ENCODE data around the gene C1QTNF3. TPM values are rescaled to one million over a fixed set of nuclear protein-coding genes. Genes with fewer than 3 reads are reported as not detected.

C1QTNF3 gene
- total and polyA plus RNA-seq, 2 donors (not counting 1 experiment from before 2014, with no cell fraction given): 6.6 to 11.9 TPM

DNA sequence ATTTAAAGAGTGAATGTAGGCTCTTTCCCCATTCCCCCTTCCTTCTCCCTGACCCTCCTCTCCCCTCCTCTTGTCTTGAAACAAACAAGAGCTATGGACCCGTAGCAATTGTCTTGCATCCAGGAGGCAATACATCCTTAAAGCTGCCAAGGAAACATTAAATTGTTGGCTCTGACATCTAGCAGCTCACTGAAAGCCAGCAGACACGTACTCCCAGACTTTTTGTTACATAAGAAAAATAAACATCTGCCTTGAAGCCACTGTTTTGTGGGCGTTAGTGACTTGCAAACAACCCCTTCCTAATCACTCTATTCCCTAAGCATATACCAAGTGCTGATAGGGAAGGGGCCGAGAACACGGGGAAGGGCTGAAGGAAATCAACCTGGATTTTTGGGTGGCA lies 67.2 kb downstream of the C1QTNF3 start:
- intact Hi-C loops (cut with micrococcal nuclease): no loop called here
- H3K27me3 ChIP-seq (replicated peaks in 1 of 4; ENCODE audit: control extremely low read depth in 1 of 4, control insufficient read depth in 3 of 4, insufficient read depth in 4 of 4, low read length in 3 of 4): peaks cover 0 to 5% (median 0%) of the 10 kb centered on the region in 4 experiments
- no peaks in the 10 kb centered on the region for H4K20me1 ChIP-seq (ENCODE audit: control insufficient read depth, insufficient read depth, low read length, poor library complexity, severe bottlenecking)
- Mint-ChIP-seq H3K4me3 (no peak overlapping the region), H3K9me3 (ENCODE audit: insufficient read depth) (no peaks in the 10 kb centered on the region), H3K27ac (no peak overlapping the region), H3K27me3 (peaks cover 12% of the 10 kb centered on the region), H3K4me1 (no peaks in the 10 kb centered on the region)
- DNase-seq (no peak), ATAC-seq (ENCODE audit: low read depth) (no peak)
- no peak overlapping the region for H3K9ac ChIP-seq (ENCODE audit: low read length)
- H3K9me3 ChIP-seq (ENCODE audit: control extremely low read depth in 1 of 3, control insufficient read depth in 2 of 3, insufficient read depth in 1 of 3, low read length in 2 of 3): no peaks in the 10 kb centered on the region
- ChIA-PET CTCF (no interaction called here), POLR2A (no interaction called here)
- H3K36me3 ChIP-seq (replicated peaks in 1 of 2; ENCODE audit: control extremely low read depth in 1 of 2, control insufficient read depth in 1 of 2, extremely low read depth in 1 of 2, insufficient read depth in 2 of 2, low read length in 1 of 2): no peaks in the 10 kb centered on the region
- H3K4me1 ChIP-seq (ENCODE audit: control insufficient read depth in 2 of 2, insufficient read depth in 2 of 2, low read length in 2 of 2): no peaks in the 10 kb centered on the region
- 91% methylated on average over 3 of the region's 5 CpGs for WGBS (ENCODE audit: insufficient coverage)
- H3K4me3 ChIP-seq (ENCODE audit: control extremely low read depth in 1 of 5, extremely low read depth in 1 of 5, insufficient read depth in 1 of 5, low read depth in 2 of 5, low read length in 4 of 5): no peak overlapping the region
- H3K79me2 ChIP-seq (ENCODE audit: control insufficient read depth, insufficient read depth, low read length): no peaks in the 10 kb centered on the region
- no peak overlapping the region for H3K27ac ChIP-seq (ENCODE audit: low read length in 2 of 2)
- TF ChIP-seq EZH2 (IDR thresholded peaks at IDR 0.05; ENCODE audit: borderline replicate concordance, insufficient read depth, low read depth, low read length, poor library complexity, severe bottlenecking): no peak
- TF ChIP-seq, protein P1, sequence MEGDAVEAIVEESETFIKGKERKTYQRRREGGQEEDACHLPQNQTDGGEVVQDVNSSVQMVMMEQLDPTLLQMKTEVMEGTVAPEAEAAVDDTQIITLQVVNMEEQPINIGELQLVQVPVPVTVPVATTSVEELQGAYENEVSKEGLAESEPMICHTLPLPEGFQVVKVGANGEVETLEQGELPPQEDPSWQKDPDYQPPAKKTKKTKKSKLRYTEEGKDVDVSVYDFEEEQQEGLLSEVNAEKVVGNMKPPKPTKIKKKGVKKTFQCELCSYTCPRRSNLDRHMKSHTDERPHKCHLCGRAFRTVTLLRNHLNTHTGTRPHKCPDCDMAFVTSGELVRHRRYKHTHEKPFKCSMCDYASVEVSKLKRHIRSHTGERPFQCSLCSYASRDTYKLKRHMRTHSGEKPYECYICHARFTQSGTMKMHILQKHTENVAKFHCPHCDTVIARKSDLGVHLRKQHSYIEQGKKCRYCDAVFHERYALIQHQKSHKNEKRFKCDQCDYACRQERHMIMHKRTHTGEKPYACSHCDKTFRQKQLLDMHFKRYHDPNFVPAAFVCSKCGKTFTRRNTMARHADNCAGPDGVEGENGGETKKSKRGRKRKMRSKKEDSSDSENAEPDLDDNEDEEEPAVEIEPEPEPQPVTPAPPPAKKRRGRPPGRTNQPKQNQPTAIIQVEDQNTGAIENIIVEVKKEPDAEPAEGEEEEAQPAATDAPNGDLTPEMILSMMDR (IDR thresholded peaks at IDR 0.05): no peak
- no peak overlapping the region for H2AFZ ChIP-seq (ENCODE audit: insufficient read depth, low read depth, low read length, poor library complexity, severe bottlenecking)
- H3K4me2 ChIP-seq (replicated peaks; ENCODE audit: low read depth, low read length, poor library complexity, severe bottlenecking): no peak overlapping the region

DNA sequence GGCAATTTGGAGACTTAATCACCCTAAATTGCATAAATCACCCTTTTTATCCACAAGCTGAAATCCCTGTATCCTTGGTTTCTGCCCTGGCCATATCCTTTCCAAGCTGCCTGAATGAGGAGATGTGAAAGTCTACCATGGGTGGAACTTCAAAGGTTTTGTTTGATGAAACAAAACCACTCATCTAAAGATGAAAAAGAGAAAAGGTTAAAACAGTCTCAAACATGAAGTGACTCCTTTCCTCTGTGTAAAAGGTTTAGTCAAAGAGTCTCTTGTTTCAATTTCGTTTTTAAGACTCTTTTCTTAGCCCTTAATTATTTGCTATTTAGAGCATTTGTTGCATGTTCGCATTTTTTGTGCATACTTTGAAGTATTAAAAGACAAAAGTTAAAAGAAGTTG lies 69.7 kb downstream of the C1QTNF3 start:
- intact Hi-C loops (cut with micrococcal nuclease): no loop called here
- no peaks in the 10 kb centered on the region for H3K36me3 ChIP-seq (replicated peaks in 1 of 2; ENCODE audit: control extremely low read depth in 1 of 2, control insufficient read depth in 1 of 2, extremely low read depth in 1 of 2, insufficient read depth in 2 of 2, low read length in 1 of 2)
- DNase-seq (no peak), ATAC-seq (ENCODE audit: low read depth) (no peak)
- no peak overlapping the region for H3K4me2 ChIP-seq (replicated peaks; ENCODE audit: low read depth, low read length, poor library complexity, severe bottlenecking)
- H3K79me2 ChIP-seq (ENCODE audit: control insufficient read depth, insufficient read depth, low read length): no peaks in the 10 kb centered on the region
- Mint-ChIP-seq H3K4me3 (no peak overlapping the region), H3K4me1 (no peaks in the 10 kb centered on the region), H3K27ac (no peak overlapping the region), H3K9me3 (ENCODE audit: insufficient read depth) (no peaks in the 10 kb centered on the region), H3K27me3 (peaks cover 12% of the 10 kb centered on the region)
- POLR2A ChIA-PET: no interaction called here
- no peak overlapping the region for H3K27ac ChIP-seq (ENCODE audit: low read length in 2 of 2)
- CTCF ChIA-PET: no interaction called here
- H3K9me3 ChIP-seq (ENCODE audit: control extremely low read depth in 1 of 3, control insufficient read depth in 2 of 3, insufficient read depth in 1 of 3, low read length in 2 of 3): no peaks in the 10 kb centered on the region
- H4K20me1 ChIP-seq (ENCODE audit: control insufficient read depth, insufficient read depth, low read length, poor library complexity, severe bottlenecking): no peaks in the 10 kb centered on the region
- peaks cover 0 to 5% (median 0%) of the 10 kb centered on the region in 4 experiments for H3K27me3 ChIP-seq (replicated peaks in 1 of 4; ENCODE audit: control extremely low read depth in 1 of 4, control insufficient read depth in 3 of 4, insufficient read depth in 4 of 4, low read length in 3 of 4)
- no CpG with 5 or more reads among the region's 2 CpGs for WGBS (ENCODE audit: insufficient coverage)
- TF ChIP-seq EZH2 (IDR thresholded peaks at IDR 0.05; ENCODE audit: borderline replicate concordance, insufficient read depth, low read depth, low read length, poor library complexity, severe bottlenecking): no peak
- TF ChIP-seq, protein P1 (IDR thresholded peaks at IDR 0.05): no peak
- no peak overlapping the region for H3K9ac ChIP-seq (ENCODE audit: low read length)
- no peaks in the 10 kb centered on the region for H3K4me1 ChIP-seq (ENCODE audit: control insufficient read depth in 2 of 2, insufficient read depth in 2 of 2, low read length in 2 of 2)
- H3K4me3 ChIP-seq (ENCODE audit: control extremely low read depth in 1 of 5, extremely low read depth in 1 of 5, insufficient read depth in 1 of 5, low read depth in 2 of 5, low read length in 4 of 5): no peak overlapping the region
- no peak overlapping the region for H2AFZ ChIP-seq (ENCODE audit: insufficient read depth, low read depth, low read length, poor library complexity, severe bottlenecking)
